NB4 (cell line): ENCODE measurements around the gene FLT1.

Experiments used
- MYC ChIP-seq: IDR thresholded peaks from 2 replicates; pipeline ENCODE4 v1.6.1; 2011; ENCODE audit warnings: low read depth, low read length
- POLR2A ChIP-seq: IDR thresholded peaks from 2 replicates; pipeline ENCODE4 v1.6.1; 2011; ENCODE audit warnings: mild to moderate bottlenecking; ENCODE audit not compliant: insufficient read length; ENCODE audit errors: extremely low read depth
- TF ChIP-seq, protein P1 (sequence below): IDR thresholded peaks from one replicate; pipeline ENCODE4 v1.5.1; 2012; ENCODE audit warnings: low read depth, low read length
- TF ChIP-seq, protein P2 (sequence below): IDR thresholded peaks from 2 replicates; pipeline ENCODE4 v1.6.1; 2011; ENCODE audit warnings: low read depth, low read length

DNA sequence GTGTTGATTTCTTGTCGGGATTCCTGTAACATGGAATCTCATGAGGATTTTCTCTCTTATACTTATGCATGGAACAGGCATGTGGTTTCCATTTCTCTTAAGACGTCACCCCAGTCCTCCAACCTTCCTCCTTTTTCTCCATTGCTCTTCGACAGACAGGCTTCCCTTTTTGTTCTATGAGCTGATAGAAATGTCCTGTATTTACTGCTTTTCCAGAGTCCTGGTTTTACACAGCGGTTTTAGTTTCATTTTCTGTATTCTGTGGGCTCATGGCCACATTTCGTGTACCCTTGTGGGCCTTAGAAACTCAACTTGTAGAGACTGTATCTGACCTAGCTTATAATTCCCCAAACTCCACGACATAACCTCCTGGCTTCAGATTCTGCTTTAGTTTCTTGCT is 243.5 kb downstream of the FLT1 start:
- TF ChIP-seq, protein P1, sequence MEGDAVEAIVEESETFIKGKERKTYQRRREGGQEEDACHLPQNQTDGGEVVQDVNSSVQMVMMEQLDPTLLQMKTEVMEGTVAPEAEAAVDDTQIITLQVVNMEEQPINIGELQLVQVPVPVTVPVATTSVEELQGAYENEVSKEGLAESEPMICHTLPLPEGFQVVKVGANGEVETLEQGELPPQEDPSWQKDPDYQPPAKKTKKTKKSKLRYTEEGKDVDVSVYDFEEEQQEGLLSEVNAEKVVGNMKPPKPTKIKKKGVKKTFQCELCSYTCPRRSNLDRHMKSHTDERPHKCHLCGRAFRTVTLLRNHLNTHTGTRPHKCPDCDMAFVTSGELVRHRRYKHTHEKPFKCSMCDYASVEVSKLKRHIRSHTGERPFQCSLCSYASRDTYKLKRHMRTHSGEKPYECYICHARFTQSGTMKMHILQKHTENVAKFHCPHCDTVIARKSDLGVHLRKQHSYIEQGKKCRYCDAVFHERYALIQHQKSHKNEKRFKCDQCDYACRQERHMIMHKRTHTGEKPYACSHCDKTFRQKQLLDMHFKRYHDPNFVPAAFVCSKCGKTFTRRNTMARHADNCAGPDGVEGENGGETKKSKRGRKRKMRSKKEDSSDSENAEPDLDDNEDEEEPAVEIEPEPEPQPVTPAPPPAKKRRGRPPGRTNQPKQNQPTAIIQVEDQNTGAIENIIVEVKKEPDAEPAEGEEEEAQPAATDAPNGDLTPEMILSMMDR = no peak
- TF ChIP-seq POLR2A (no peak), MYC (no peak)
- TF ChIP-seq, protein P2, sequence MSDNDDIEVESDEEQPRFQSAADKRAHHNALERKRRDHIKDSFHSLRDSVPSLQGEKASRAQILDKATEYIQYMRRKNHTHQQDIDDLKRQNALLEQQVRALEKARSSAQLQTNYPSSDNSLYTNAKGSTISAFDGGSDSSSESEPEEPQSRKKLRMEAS = no peak
